CD1c-positive myeloid dendritic cell (primary cell): ENCODE measurements around the gene NATD1.
"Not testable (repeated sequence)": the region's sequence is repeated elsewhere in the genome, so short reads cannot be mapped to it uniquely, and the experiment has no call there.

Experiments used
- DNase-seq: peaks from one replicate; pipeline ENCODE4 v3.0.0-alpha.2; 2016; ENCODE audit errors: extremely low spot score

Gene NATD1

DNA sequence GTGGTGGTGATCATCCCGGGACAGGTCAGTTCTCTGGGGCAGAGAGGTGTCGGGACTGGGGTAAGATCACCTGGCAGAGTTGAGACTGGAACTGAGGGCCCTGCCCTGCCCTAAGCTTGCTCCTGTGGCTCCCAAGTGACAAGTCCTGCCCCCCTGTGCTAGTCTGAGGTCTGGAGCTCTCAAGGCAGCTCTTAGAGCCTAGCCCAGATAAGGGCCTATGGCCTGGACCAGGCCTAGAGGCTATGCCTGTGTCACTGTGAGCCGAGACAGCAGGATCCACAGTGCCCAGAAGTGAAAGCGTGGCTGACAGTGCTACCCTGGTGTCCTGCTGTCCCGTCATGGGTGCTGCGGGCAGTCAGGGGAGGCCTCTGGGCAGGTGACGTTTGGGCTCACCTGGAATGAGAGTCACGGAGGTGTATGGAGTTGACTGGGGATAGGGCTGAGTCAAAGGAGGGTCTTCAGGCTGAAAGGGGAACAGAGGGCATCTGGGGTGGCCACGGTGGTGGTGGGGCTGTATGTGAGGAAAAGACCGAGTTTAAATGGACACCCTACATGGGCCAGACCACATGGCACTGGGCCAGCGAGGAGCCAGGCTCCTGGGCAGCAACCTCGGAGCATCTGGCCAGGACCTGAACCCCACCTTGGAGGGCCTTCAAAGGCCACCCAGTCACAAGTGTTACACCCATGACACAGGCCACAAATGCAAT, 5.5 kb downstream of the NATD1 start:
- no peak for DNase-seq

GRCh38 chr17:21246698-21247097, 6.5 kb downstream of the NATD1 start:
- DNase-seq: no peak

DNA sequence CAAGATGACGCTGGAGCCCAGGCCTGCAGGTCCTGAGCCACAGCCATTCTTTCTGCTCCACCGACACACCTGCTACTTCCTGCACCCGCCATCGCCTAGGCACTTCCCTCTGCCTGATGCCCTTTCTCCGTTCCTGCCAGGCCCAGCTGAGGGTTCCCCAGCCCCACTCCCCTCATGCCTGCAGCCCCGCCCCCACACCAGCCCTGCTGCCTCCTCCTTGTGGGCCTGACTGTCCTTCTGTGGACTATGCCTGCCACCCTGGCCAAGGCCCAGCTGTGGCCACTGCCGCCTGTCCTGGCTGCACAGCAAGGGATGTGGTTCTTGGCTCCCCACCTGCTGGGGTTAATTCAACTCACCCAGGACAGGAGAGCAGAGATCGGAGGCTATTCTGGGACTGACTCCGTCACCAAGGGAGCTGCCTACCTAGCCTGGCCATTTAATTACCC, 7.5 kb downstream of the NATD1 start:
- DNase-seq: no peak

DNA sequence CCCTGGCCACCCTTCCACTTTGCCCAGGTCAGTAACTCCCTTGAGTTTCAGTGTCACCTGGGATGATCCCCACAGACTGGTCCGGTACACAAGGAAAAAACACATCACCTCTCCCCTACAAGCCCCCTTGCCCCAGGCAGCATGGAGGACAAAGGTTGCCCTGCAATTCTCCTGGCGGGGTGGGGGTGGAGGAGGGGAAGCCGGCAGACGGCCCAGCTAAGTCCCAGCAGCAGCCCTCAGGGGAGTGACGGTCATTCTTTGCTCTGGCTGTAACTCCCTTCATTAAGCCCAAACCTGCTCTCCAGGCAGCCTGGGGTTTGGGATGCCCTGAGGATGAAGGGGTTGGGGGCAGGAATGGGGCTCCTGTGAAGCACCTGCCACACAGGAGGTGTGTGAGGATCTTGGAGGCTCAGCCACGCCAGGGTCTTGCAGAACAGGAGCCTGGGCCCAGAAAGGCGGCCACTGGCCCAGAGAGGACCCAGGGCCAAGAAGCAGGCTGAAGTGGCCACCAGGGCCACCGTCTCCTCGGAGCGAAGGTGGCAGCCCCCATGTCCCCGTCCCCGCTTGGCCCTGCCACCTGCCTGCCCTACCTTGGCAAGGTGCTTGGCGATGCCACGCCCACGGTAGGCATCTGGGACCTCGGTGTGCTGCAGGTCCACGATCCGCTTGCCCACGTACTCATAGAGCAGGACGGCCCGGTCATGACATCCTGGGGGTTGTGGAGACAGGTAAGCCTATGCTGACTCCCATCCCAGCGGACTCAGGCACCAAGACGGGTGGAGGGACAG, 9.5 kb downstream of the NATD1 start:
- no peak for DNase-seq

DNA sequence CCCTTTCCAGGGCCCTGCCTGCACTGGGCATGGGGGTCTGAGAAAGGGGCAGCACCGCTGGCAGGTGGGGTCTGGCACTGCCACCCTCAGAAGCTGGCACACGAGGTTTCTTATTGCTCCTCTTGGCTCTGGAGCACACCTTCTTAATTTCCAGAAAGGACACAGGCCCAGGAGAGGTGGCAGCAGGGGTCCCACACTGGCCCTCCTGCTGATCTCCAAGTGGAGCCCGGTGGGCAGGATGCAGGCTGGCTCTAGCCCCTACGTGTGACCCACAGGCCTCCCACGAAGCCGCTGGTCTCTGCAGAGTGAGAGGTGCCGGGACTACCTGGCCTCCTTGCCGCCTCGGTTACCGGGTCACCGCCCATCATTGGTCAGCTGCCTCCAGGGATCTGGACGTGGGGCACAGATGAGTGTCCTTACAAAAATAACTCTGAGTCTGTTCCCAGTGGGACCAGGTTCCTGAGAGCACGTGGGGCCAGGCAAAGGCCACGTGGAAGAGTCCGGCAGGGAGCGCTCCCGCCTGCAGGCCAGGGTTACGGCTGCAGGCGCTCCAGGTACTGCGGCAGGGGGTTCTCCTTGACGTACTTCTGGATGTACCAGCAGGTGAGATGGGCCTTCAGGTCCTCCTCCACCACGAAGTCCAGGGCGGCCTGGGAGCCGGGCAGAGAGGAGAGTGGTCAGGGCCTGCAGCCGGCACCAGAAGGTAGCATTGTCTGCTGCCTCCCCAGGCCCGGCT, 10.3 kb downstream of the NATD1 start:
- DNase-seq: no peak

- no peak for DNase-seq
These were observed 11.0 kb downstream of the NATD1 start for GRCh38 chr17:21242026-21242697.

- no peak for DNase-seq
These were observed 11.6 kb downstream of the NATD1 start for GRCh38 chr17:21241564-21241963.

GRCh38 chr17:21240369-21241055, 12.7 kb downstream of the NATD1 start:
- DNase-seq: no peak

- no peak for DNase-seq
These were observed 13.4 kb downstream of the NATD1 start for GRCh38 chr17:21239680-21240368.

- DNase-seq: no peak
These were observed 17.3 kb downstream of the NATD1 start for GRCh38 chr17:21235921-21236320.

- DNase-seq: no peak
These were observed 19.4 kb downstream of the NATD1 start for GRCh38 chr17:21233581-21234347.

- DNase-seq: no peak
These were observed 21.0 kb downstream of the NATD1 start for GRCh38 chr17:21232033-21232749.

DNA sequence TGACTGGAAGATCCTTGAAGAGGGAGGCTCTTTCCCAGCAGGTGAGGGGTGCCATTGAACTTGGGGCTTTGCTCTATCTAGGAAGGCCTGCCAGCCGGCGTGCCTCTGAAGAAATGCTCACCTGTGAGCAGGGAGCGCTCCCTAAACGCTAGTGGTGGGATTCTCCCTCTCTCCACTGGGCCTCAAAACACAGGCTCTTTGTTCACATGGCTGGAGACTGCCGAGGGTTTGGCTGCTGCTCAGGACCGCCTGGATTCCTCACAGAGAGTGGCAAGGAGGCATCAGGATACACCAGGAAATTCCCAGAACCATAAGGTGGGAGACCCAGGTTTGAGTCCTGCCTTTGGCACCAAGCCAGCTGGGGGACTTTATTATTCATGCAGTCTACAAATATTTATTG, 21.7 kb downstream of the NATD1 start:
- no peak for DNase-seq

DNA sequence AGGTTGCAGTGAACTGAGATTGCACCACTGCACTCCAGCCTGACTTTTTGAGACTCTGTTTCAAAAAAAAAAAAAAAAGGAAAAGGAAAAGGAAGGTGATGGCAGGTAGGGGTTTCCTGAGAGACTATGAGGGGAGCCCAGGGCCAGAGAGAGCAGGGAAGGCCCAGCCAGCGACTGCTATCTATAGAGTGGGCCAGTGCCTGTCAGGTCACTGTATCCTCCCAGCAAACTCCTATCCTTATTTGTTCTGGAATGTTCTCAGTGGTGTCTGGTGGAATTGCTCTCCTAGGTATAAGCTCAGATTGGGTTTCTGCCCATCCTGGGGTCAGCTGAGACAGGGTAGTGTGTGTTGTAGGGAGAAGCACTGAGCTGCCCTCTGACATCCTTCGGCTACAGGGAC, 24.4 kb downstream of the NATD1 start:
- DNase-seq: no peak

- DNase-seq: no peak
These were observed 25.1 kb downstream of the NATD1 start for GRCh38 chr17:21228111-21228510.

GRCh38 chr17:21227277-21227676, 25.9 kb downstream of the NATD1 start:
- not testable (repeated sequence) for DNase-seq

DNA sequence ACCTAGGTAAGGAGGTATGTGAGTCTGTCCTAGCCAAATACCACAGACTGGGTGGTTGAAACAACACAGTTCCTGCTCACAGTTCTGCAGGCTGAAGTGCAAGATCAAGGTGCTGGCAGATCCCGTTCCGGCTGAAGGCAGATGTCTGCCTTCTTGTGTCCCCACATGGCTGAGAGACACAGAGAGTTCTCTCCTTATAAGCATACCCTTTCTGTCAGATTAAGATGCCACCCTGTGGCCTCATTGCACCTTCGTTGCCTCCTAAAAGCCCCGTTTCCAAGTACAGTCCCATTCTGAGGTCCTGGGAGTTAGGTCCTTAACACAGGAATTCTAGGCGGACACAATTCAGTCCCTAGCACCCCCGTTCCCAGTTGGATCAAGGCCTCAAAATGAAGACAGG, 30.1 kb downstream of the NATD1 start:
- no peak for DNase-seq

GRCh38 chr17:21218831-21219380, 34.3 kb downstream of the NATD1 start:
- DNase-seq: no peak

GRCh38 chr17:21218101-21218500, 35.1 kb downstream of the NATD1 start:
- no peak for DNase-seq
